NCI-H2196 (cell line): ENCODE results near the gene SBSN.

Source experiments
- DNase-seq: peaks from one replicate; lab custom pipeline; 2025; ENCODE audit not compliant: unreplicated experiment; lab: John Stamatoyannopoulos, UW

SBSN gene

DNA sequence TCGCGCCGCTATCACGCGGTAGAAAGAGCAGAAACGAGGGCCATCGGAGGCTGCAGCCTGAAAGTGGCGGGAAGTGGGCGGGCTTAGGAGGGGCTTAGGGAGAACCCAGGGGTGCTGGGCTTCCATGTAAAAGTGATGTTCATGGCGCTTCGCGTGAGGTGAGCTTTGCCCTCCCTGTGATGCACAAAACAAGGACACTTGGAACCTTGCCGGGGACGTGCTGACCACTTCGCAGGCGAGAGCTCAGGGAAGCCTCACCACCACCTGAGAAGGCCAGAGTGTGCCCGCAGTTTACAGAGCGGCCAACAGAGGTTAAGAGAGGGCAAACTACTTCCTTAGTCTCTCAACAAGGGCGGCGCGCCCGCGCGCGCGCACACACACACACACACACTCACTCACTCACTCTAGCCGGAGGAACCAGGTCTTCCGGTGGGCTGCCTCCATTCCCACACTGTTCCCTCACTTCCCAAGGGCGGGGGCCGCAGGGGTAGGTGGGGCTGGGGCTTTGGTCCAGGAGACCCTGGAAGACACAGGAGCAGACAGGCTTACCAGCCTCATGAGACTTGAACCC lies 5.8 kb upstream of the SBSN start:
- DNase-seq = no peak

DNA sequence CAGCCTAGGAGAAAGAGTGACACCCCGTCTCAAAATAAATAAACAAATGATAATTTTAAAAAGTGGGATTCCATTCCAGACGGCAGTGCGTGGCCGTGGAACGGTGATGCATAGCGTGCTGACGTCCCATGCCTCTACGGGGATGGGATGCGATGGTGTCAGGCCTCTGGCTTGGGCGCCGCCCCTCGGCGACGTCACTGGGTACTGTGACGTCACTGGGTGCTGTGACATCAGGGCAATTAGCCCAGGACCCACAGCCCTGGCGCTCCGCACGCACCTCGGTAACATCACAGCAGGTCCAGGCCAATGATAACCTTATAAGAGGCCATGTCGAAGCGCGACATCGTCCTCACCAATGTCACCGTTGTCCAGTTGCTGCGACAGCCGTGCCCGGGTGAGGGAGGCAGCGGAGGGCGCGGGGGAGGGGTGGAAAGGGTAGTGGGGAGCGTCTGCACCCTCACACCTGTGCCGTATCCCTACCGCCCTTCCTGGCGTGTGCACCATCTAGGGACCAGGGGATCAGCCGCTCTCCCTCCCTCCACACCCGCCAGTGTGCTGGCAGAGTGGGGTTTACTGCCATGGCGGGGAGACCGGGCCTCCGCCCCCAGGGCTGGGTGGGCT lies 5.2 kb upstream of the SBSN start, which contains the start of gene GAPDHS:
TSS of gene GAPDHS (plus strand) at position 256 of the 621 bp plus-strand sequence. CDS start at position 328, 72 bp downstream.
- DNase-seq = no peak

DNA sequence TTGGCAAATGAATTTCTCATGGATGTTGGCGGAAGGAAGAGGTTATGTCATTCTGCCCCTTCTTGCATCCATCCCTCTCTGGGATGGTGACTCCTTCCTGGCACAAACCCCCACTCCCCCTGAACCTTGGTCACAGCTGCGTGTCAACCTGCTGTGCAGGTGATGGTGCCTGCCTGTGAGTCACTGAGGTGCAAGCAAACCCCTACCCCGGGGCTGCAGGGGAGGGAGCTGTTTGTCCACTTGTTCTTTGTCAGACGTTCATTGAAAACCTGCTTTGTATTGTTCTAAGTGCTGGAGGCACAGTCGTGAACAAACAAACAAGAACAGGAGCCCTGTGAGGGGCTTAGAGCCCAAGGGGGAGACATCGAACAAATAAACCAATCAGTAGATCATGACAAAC lies 3.2 kb upstream of the SBSN start:
- DNase-seq = no peak

DNA sequence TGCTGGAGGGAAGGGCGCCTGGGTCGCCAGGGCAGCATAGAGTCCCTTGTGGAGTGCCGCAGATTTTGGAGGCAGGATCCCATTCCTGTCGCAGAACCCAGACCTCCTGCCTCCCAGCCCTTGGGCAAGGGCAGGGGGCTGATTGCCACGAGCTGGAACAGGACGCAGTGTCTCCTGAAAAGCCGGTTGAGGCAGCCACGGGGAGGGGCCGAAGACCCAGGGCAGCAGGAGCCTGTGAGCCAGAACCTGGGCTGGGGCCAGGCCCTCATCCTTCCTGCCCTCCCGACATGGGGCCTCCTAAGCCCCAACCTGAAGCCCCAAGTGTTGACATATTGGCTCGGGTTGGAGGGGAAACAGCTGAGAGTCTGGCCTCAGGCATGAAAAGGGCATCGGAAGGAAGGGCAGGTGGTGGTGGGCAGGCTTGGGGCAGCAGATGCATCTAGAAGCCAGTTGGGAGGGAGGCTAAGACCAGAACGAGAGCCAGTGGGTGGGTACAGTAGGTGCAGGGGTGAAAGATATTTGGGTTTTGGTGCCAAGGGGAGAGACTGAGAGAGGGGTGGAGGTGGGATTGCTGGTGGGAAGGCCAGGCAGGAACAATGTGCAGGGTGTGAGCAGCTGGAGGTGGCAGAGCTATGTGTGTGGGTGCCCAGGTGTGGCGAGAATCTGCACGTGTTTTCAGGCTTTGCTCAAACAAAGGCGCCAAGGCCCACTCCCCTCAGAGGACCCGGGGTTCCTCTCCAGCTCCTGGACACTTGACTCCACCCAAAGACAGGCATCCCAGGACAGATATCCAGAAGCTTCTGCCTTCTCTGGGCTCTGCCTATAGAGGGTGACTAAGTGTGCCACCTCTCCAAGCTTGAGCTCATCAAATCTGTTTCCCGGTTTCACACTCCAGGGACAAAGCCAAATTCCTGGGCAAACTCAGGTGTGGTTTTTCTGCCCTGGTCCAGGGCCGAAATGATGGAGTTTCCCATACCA lies 1.4 kb upstream of the SBSN start:
- no peak for DNase-seq

DNA sequence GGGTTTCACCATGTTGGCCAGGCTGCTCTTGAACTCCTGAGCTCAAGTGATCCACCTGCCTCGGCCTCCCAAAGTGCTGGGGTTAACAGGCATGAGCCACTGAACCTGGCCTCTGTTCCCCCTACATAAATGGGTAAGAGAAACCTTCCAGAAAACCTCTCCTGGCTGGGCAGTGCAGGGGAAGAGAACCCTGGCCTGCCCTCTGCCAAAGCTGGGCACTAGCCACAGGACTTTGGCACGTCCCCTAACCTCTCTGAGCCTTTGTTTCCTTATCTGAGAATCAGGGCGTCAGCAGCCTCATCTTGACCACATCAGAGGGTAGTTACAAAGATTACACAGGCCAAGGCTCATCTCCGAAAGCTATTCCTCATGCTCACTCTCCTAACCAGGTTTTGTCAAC lies 2.2 kb downstream of the SBSN start:
- no peak for DNase-seq

DNA sequence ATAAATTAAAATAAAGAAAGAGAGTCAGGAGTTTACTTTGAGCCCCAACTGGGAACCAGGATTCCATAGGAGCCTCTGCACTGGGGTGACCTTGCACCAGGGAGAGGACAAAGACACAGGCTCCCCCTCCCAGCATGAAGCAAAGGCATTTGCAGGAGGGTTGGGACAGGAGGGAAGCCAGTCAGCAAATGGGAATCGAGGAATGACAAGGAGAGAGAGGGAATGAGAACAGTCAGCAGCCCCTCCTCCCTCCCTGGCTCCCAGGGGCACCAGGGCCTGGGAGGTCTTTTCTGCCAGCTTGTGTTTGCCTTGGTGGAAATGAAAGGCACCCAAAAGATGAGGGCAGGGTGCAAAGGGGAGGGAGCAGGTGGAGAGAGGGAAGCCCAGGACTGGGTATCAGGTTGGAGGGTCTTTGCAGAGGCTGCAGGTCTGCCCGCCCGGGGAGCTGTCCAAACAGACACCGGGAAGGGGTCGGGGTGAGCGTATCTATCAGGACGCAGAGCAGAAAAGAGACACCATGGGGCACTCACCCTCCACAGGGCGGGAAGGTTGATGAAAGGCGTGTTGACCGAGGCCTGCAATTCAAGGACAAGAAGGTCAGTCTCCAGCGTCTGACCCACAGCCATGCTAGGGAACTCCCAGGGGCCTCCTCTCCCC lies 3.8 kb downstream of the SBSN start:
- DNase-seq = no peak

DNA sequence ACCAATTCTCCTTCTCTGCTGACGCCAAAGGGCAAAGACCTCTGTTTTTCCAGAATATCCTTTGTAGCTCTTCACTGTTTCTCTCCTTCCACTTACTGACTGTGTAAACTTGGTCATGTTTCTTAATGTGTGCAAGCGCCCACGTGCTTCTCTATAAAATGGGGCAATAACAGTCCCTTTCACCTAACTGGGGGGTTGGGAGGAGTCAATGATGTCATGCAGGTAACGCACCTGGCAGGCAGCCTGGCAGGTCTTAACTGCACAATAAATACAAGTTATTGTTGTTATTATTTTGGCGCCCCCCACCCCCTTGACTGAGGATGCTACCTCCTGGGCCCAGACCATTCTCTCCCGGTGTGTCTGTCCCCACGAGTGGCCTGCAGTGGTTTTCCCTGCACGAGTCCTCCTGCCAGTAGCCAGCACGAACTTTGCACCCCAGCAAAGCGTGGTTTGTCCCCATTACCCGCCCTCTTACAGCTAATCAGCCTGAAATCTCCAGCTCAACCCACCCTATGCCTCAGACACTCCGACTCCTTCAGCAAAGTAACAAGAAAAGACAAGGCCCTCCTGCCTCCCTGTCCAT lies 5.3 kb downstream of the SBSN start:
- DNase-seq = no peak

DNA sequence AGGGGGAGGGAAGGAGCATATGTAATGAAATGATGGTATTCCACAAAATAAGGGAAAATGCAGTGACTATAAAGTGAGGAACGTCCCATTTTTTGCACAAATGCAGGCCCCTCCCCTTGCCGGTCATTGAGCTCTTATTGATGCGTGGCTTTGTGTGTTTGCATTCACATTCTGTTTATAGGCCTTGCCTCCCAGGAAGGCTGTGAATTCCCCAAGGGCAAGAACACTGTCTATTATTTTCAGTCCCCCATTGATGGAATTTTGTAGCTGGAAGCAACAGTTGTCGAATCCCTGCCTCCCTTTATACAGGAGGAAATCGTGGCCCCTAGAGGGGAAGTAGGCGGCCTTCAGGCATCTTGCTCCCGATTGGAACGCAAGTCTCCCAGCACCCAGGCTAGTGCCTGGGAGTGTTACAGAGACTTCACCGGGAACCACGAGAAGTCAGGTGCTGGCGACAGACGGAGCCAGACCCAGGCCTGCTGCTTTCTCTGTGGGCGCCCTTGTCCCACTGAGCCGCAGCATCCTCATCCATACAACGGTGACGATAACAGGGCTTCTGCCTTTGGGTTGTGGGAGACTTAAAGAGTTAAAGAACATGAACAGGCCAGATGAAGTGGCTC lies 6.9 kb downstream of the SBSN start:
- no peak for DNase-seq

DNA sequence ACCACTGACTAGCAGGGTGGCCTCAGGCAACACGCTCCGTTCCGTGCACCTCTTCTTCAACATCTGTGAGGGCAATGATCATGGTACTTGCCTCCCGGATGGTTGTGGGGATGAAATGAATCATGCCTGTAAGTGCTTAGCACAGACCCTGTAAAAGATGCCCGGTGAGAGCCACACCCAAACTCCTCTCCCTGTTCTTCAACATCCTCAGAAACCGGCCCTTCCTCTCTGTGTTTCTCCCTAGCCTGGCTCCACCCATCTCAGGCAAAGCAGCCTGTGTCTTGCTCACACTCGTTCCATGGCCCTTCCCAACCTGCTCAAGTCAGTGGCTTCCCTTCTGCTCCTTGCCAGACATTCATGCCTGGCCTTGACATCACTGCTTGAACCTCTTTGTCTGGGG lies 8.8 kb downstream of the SBSN start:
- DNase-seq = no peak

DNA sequence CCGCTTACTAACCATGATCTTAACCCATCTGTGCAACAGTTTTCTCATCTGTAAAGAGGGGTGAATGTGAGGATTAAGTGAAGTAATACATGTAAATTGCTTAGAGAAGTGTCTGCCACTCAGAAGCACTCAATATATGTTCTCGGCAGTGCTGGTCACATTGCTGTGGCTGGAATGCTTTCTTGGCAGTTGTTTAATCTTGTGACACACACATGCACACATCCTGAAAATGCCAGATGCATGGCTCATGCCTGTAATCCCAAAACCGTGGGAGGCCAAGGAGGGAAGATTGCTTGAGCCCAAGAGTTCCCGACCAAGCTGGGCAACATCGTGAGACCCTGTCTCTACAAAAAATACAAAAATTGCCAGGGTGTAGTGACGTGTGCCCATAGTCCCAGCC lies 9.8 kb downstream of the SBSN start:
- no peak for DNase-seq

DNA sequence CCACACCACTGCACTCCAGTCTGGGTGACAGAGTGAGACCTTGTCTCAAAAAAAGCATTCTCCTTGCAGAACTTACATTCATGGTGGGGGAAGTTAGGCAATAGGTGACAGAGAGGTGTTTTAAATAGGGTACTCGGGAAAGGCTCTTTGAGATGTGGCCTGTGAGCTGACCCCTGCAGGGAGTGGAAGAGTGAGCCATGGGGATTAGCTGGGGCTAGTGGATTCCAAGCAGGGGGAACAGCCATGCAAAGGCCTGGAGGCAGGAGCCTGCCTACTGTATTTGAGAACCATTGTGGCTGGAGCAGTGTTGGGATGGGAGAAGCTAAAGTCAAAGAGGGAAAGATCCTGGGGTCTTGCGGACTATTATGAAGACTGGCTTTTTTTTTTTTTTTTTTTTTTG lies 10.8 kb downstream of the SBSN start:
- no peak for DNase-seq

DNA sequence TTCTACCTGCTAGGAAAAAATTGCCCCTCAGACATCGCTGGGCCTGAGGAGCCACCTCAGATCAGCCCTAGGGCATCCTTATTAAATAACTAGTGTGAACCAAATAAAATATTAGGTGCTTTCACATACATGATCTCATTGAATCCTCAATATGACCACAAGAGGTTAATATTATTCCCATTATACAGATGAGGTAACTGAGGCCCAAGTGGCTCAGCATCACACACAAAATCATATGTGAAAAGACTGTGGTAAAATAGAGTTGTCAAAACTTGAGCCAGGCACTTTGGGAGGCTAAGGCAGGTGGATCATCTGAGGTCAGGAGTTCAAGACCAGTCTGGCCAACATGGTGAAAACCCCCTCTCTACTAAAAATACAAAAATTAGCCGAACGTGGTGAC lies 11.8 kb downstream of the SBSN start:
- no peak for DNase-seq

DNA sequence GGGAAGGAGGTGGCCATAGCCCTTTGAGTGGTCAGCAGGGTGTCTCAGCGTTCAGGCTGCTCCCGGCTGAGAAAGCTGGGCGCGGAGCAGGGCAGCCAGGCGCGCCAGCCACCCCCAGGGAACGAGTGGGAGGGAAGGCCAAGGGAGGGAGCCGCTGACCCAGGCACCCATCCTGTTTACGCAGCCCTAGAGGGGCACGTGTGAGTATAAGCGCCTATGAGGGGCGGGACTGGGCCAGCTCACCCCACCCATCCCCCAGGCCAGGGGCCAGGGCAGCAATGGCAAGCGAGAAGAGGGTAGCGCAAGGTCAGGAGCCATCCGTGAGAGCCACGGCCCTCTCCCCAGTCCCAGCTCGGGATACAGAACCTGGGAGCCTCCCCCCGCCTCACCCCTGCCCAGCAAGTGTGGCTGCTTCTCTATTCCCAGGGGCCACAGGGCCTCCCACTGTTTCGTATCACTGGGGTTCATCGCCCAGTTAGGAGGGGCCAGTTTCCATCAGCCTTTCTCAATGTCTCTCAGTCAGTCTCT lies 13.8 kb downstream of the SBSN start:
- DNase-seq = no peak

DNA sequence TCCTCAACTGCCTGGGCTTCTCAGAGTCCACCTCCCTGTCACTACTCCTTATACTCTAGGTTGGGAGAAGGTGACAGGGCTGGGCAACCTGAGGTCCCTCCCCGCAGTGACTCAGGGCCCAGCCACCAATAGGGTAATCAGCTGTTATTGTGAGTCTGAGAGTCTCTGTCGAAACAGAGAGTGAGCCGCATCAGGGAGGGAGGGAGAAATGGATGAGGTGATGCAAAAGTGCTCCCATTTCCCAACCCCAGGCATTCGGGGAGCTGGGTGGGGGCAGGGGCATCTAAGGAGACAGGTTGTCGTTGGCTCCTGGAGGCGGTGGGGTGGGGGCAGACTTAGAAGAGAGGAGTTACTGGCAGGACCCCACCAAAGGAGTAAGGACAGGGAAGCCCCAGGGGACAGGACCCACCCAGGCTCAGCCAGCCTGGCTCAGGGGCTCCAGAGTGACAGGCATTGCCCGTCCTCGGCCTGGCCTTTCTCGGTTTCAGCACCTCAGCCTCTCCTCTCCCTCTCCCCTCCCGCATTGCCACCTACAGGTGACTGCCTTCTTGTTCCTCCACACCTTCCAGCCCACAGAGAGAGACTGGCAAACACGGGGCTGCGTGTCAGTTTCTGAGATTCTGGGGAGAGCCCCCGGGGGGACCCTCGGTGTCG lies 14.4 kb downstream of the SBSN start, which contains the start of gene DMKN:
TSS of gene DMKN (minus strand) at position 22 of the 654 bp plus-strand sequence. CDS start 174 bp downstream, outside the sequence.
- DNase-seq = no peak

DNA sequence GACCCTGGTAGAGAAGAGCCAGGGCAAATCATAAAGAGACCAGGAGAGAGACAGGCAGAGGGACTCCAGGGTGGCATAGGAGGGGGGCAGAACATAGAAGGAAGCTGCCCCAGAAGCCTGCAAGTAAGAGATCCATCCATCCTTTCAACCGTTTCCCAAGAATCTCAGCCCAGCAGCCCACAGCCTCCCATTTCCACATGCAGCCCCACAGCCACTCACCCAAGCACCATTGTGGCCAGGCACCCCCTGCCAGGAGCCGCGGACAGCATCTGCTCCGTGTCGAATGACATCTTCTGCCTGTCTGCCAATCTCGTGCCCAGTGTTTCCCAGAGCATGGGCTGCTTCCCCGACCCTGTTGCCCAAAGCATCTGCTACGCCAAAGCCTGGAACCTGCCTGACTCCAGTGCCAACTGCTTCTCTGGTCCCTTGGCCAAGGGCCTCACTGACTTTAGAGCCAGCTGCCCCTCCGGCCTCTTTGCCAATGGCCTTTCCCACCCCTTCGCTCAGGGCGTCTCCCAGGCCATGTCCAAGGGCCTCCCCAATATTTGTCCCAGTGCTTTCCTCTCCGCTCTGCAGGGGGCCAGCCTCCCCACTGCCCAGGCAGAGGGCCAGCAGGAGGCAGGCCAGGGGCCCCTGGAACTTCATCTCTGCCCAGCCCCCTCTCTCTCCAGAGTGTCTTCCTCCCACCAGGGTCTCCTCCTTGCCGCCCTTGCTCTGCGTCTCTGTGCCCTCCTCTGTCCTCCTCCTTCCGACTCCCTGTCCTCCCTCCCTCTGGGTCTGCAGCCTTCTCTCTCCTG lies 15.1 kb downstream of the SBSN start:
- no peak for DNase-seq

DNA sequence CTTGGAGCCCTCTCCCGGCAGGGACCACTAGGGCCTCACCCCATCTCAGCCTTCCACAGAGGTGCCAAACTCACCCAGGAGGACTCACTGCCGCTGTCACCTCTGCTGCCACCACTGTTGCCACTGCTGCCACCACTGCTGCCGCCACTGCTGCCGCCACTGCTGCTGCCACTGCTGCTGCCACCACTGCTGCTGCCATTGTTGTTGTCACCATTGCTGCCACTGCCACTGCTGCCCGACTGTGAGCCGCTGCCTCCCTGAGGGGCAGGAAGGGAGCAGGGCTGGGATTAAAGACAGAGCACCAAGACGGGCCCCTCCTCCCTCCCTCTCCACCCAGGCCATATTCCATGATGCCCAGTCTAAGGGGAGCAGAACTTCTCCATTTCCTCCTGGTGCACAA lies 16.8 kb downstream of the SBSN start:
- DNase-seq = no peak

DNA sequence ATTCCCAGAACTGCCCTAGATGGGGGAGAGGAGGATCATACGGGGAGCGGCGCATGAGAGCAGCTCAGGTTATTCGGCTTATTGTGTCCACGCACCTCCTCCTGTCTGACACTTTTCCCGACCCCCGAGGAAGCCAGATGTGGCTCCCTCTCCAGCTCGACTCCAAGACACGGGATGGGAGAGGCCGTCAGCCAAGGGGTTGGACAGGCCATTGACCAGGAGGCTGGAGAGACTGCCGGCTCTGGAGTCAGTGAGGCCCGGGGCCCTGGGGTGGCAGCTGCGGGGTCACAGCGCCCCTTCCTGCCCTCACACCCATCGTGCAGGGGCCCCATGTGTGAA lies 17.5 kb downstream of the SBSN start:
- DNase-seq = no peak

DNA sequence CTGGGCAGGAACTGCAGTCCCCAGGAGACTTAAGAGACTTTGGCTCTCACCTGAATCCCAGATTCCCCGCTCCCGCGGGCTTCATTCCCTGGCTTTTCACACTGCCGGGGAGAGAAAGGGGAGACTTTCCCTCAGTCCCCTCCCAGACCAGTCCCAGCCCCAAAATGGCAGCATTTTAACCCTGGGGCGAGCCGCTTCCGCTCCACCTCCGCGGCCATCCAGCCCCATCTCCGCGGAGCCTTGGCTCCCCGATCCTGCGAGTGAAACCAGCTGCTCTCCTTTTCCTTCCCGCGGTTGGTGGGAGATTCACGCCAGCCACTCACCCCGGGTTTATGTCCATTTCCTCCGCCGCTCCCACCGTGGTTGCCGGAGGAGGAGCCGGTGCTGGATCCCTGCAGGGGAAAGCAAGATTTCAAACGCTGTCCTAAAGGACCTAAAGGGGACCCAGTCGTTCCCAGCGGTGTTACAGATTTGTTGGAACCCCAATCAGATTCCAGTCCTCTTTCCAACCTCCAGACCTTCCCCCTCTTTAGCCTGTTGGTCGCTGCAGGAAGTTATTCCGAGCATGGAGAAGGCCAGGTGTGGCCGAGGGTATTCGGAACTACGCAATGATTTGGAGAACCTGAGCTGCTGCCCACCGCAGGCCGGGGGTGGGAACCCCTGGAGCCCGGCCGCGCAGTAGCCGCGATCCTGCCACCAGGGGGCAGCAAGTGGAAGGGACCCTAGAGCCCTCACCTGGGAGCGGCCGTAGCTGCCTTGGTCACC lies 18.1 kb downstream of the SBSN start:
- DNase-seq = peak; percentile 82
